Astrocyte (in vitro differentiated cells and primary cell): ENCODE results near the gene ELP4.

ENCODE experiments used
- CTCF ChIP-seq: IDR thresholded peaks from 2 replicates; pipeline ENCODE4 v1.5.1; 2011; ENCODE audit warnings: low read depth, mild to moderate bottlenecking, inconsistent platforms, low read length, moderate library complexity; ENCODE audit not compliant: insufficient read depth
- EZH2 ChIP-seq: IDR thresholded peaks from 2 replicates; pipeline ENCODE4 v1.6.1; 2012; ENCODE audit warnings: mild to moderate bottlenecking, low read length, inconsistent platforms; ENCODE audit not compliant: insufficient read depth

- TF ChIP-seq CTCF (no peak), EZH2 (no peak)
These were observed 16.3 kb upstream of the ELP4 start for GRCh38 chr11:31493235-31493634.
